ENCODE measurements around the gene CDC5L.

The CDC5L gene

DNA sequence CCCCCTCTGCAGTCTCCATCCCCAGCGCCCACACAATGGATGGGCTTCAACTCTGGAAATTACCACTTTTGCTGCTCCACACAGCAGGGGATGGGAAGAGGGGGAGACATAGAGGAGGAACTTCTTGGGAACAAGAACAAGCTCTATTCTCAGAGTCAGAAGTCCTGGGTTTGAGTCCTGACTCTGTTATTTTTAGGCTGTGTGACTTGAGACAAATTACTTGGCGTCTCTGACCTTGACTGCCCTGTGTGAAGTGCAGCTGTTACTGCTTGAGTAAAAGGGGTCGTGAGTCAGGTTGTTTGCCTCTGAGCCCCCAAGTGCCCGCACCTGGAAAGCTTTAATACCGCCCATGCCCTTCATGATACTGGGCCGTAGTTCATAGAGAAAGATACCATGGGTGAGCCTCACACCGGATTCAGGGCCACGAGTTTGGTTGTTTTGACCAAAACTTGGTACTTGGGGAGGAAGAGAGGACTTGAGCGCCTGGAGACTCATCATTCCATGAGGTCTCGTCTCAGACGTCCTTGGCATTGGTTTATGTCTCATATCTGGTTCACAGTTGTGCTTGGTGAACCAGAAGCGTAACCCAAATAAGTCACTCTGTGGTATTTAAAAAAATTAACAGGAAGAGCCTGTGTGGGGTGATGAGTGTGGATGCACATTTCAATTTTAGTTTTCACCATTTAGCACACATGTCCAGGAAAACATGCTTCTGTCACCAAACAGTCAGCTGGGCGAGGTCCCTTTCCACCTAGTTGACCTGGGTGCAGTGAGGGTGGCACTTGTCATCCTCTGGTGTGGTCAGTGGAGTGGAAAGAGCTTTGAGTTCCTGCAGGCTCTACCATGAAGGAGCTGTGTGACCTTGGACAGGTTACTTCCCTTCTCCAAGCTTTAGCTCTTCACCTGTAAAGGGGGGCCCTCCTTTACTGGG, 75.6 kb downstream of the CDC5L start:
- no peak for TF ChIP-seq ZFX (IDR thresholded peaks at IDR 0.05; ENCODE audit: borderline replicate concordance)
- TF ChIP-seq, protein P1, sequence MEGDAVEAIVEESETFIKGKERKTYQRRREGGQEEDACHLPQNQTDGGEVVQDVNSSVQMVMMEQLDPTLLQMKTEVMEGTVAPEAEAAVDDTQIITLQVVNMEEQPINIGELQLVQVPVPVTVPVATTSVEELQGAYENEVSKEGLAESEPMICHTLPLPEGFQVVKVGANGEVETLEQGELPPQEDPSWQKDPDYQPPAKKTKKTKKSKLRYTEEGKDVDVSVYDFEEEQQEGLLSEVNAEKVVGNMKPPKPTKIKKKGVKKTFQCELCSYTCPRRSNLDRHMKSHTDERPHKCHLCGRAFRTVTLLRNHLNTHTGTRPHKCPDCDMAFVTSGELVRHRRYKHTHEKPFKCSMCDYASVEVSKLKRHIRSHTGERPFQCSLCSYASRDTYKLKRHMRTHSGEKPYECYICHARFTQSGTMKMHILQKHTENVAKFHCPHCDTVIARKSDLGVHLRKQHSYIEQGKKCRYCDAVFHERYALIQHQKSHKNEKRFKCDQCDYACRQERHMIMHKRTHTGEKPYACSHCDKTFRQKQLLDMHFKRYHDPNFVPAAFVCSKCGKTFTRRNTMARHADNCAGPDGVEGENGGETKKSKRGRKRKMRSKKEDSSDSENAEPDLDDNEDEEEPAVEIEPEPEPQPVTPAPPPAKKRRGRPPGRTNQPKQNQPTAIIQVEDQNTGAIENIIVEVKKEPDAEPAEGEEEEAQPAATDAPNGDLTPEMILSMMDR (IDR thresholded peaks at IDR 0.05): no peak
- H3K27ac ChIP-seq: no peak overlapping the region

DNA sequence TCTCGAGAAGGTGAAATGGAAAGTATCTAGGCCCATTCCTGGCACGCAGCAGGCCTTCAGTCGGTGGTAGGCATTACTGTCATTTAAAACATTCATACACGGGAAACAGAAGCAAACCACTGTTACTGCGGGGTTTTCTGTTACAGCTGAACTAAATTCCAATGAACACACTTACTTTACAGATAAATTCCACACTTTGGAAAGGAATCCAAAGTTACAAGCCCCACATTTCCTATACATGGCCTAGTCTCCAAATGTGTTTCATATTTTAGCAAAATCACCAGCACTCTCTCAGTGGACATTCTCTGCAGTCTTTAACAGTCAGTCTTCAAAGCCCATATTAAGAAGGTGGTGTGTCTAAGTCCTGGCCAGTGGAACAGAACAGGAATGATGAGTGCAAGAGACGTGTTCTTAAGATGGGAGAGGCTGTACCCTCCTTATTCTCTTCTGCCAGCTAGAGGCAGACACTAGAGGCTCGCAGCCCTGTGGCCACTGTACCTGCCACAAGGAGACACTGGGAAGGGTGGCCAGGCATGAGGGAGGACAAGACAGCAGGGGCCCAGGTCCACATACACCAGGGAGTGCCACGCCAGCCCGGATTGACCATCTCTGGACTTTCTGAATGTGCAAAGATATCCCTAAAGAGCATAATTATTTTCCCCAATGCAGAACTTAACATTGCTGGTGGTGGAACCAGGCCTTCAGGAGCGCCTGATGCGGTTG, 76.4 kb downstream of the CDC5L start:
- TF ChIP-seq ZFX (IDR thresholded peaks at IDR 0.05; ENCODE audit: borderline replicate concordance): no peak
- TF ChIP-seq, protein P1 (IDR thresholded peaks at IDR 0.05): no peak
- H3K27ac ChIP-seq: no peak overlapping the region

GRCh38 chr6:44464527-44465310, 77.2 kb downstream of the CDC5L start:
- no peak for TF ChIP-seq ZFX (IDR thresholded peaks at IDR 0.05; ENCODE audit: borderline replicate concordance)
- TF ChIP-seq, protein P1 (IDR thresholded peaks at IDR 0.05): no peak
- no peak overlapping the region for H3K27ac ChIP-seq

- H3K27ac ChIP-seq: no peak overlapping the region
- TF ChIP-seq, protein P1 (IDR thresholded peaks at IDR 0.05): no peak
- no peak for TF ChIP-seq ZFX (IDR thresholded peaks at IDR 0.05; ENCODE audit: borderline replicate concordance)
Measured at GRCh38 chr6:44466955-44467354, 79.4 kb downstream of the CDC5L start.

- TF ChIP-seq ZFX (IDR thresholded peaks at IDR 0.05; ENCODE audit: borderline replicate concordance): no peak
- TF ChIP-seq, protein P1 (IDR thresholded peaks at IDR 0.05): no peak
- H3K27ac ChIP-seq: no peak overlapping the region
Measured at GRCh38 chr6:44468835-44469234, 81.3 kb downstream of the CDC5L start.

DNA sequence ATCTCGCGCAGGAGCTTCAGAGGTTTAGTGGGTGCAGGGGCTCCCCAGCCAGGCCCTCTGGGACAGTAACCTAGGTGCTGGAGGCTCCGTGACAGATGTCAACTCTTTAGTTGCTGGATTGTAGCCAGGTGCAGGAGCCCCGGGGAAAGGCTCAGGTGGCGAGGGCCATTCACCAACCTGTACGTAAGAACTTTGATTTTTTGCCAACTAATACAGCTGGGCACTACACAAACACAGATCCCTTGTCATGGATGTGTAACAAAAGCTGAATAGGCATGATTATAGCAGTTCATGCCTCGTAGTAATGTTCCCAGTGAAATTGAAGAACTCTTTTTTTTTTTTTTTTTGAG, 82.6 kb downstream of the CDC5L start:
- H3K27ac ChIP-seq: no peak overlapping the region
- TF ChIP-seq ZFX (IDR thresholded peaks at IDR 0.05; ENCODE audit: borderline replicate concordance): no peak
- TF ChIP-seq, protein P1 (IDR thresholded peaks at IDR 0.05): peak; percentile 71
